DOHH2 (cell line): Measurements from ENCODE around the gene SLC25A18.

Source experiments
- H3F3A ChIP-seq: fragments of 200-600 bp; sonication (generic), shearing (Covaris generic); 2 replicates; pipeline ENCODE4 v1.6.0; 2016; ENCODE audit warnings: antibody characterized with exemption, mild to moderate bottlenecking; ENCODE audit not compliant: control insufficient read depth, insufficient read depth
- H3K27ac ChIP-seq: fragments of 200-600 bp; sonication (generic); 2 replicates; pipeline ENCODE4 v1.5.1; 2014; ENCODE audit warnings: low read depth, mild to moderate bottlenecking, low read length, moderate library complexity
- H3K27me3 ChIP-seq: fragments of 200-600 bp; sonication (generic); 2 replicates; pipeline ENCODE4 v1.6.1; 2014; ENCODE audit warnings: mild to moderate bottlenecking, low read length, mixed read lengths; ENCODE audit not compliant: control insufficient read depth
- H3K36me3 ChIP-seq: fragments of 200-600 bp; sonication (generic); 2 replicates; pipeline ENCODE4 v1.6.1; 2014; ENCODE audit warnings: mild to moderate bottlenecking, low read length, moderate library complexity, mixed read lengths; ENCODE audit not compliant: control insufficient read depth
- H3K4me1 ChIP-seq: fragments of 200-600 bp; sonication (generic); 2 replicates; pipeline ENCODE4 v1.6.1; 2014; ENCODE audit warnings: mild to moderate bottlenecking, low read length, mixed read lengths; ENCODE audit not compliant: control insufficient read depth
- H3K4me2 ChIP-seq: fragments of 200-600 bp; sonication (generic); 2 replicates; pipeline ENCODE4 v1.6.0; 2014; ENCODE audit warnings: mild to moderate bottlenecking, low read length, moderate library complexity
- H3K4me3 ChIP-seq: fragments of 200-600 bp; sonication (generic); 2 replicates; pipeline ENCODE4 v1.5.1; 2014; ENCODE audit warnings: mild to moderate bottlenecking, low read length, mixed read lengths
- H3K79me2 ChIP-seq: fragments of 200-600 bp; sonication (generic); 2 replicates; pipeline ENCODE4 v1.6.1; 2014; ENCODE audit warnings: mild to moderate bottlenecking, low read length, mixed read lengths; ENCODE audit not compliant: control insufficient read depth
- H3K9me2 ChIP-seq: fragments of 200-600 bp; sonication (generic); replicated peaks from 2 replicates; pipeline ENCODE4 v1.6.1; 2014; ENCODE audit warnings: mild to moderate bottlenecking, low read length, mixed read lengths; ENCODE audit not compliant: control insufficient read depth
- H3K9me3 ChIP-seq: fragments of 200-600 bp; sonication (generic); 2 replicates; pipeline ENCODE4 v1.6.1; 2014; ENCODE audit warnings: antibody characterized with exemption, low read length, mixed read lengths; ENCODE audit not compliant: control insufficient read depth, insufficient read depth
- H4K20me1 ChIP-seq: fragments of 200-600 bp; sonication (generic); 2 replicates; pipeline ENCODE4 v1.6.0; 2014; ENCODE audit warnings: low read depth, mild to moderate bottlenecking, antibody characterized with exemption, low read length, moderate library complexity; ENCODE audit not compliant: control insufficient read depth, insufficient read depth
- EZH2phosphoT487 ChIP-seq: fragments of 200-600 bp; sonication (generic); IDR thresholded peaks from 2 replicates; pipeline ENCODE4 v1.6.1; 2017; ENCODE audit warnings: borderline replicate concordance, mild to moderate bottlenecking, antibody characterized with exemption, low read length, moderate library complexity, mixed read lengths
- TF ChIP-seq, protein P1 (sequence below): fragments of 200-600 bp; sonication (generic); IDR thresholded peaks from one replicate; pipeline ENCODE4 v1.5.1; 2014; ENCODE audit warnings: antibody characterized with exemption, mild to moderate bottlenecking, low read depth, low read length; ENCODE audit not compliant: poor library complexity, severe bottlenecking

The SLC25A18 gene

GRCh38 chr22:17542452-17542851 is 20.8 kb upstream of the SLC25A18 start:
- Histone ChIP-seq H3K36me3 (peaks cover 26% of the 10 kb centered on the region), H3K4me1 (peaks cover 4% of the 10 kb centered on the region; the same call in 1 of the 2 replicates), H3K4me2 (no peak overlapping the region), H4K20me1 (no peaks in the 10 kb centered on the region), H3K27me3 (no peaks in the 10 kb centered on the region), H3K9me3 (no peaks in the 10 kb centered on the region), H3K27ac (no peak overlapping the region), H3K4me3 (no peak overlapping the region), H3F3A (no peaks in the 10 kb centered on the region), H3K9me2 (no peaks in the 10 kb centered on the region), H3K79me2 (no peaks in the 10 kb centered on the region)
- TF ChIP-seq, protein P1, sequence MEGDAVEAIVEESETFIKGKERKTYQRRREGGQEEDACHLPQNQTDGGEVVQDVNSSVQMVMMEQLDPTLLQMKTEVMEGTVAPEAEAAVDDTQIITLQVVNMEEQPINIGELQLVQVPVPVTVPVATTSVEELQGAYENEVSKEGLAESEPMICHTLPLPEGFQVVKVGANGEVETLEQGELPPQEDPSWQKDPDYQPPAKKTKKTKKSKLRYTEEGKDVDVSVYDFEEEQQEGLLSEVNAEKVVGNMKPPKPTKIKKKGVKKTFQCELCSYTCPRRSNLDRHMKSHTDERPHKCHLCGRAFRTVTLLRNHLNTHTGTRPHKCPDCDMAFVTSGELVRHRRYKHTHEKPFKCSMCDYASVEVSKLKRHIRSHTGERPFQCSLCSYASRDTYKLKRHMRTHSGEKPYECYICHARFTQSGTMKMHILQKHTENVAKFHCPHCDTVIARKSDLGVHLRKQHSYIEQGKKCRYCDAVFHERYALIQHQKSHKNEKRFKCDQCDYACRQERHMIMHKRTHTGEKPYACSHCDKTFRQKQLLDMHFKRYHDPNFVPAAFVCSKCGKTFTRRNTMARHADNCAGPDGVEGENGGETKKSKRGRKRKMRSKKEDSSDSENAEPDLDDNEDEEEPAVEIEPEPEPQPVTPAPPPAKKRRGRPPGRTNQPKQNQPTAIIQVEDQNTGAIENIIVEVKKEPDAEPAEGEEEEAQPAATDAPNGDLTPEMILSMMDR = no peak
- no peak for TF ChIP-seq EZH2phosphoT487

DNA sequence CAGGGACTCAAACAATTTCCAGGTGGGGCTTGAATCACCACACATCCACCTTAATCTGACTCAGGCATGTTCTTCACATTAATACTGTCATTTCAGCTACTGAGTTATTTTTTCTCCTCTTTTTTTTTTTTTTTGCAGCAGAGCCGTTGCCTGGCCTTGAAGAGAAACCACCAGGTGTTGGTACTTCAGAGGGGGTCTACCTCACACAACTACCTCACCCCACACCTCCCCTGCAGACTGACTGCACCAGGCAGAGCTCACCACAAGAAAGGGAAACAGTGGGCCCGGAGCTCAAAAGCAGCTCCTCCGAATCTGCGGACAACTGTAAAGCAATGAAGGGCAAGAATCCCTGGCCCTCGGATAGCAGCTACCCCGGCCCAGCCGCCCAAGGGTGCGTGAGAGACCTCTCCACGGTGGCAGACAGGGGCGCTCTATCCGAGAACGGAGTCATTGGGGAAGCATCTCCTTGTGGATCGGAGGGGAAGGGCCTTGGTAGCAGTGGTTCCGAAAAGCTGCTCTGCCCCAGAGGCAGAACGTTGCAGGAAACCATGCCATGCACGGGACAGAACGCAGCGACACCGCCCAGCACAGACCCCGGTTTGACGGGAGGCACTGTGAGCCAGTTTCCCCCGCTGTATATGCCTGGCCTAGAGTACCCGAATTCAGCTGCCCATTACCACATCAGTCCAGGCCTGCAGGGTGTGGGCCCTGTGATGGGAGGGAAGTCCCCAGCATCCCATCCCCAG is 15.1 kb upstream of the SLC25A18 start:
- no peaks in the 10 kb centered on the region for H3K9me2 ChIP-seq
- no peaks in the 10 kb centered on the region for H3K9me3 ChIP-seq
- H4K20me1 ChIP-seq = no peaks in the 10 kb centered on the region
- no peaks in the 10 kb centered on the region for H3K27me3 ChIP-seq
- peaks cover 34% of the 10 kb centered on the region for H3K36me3 ChIP-seq
- no peaks in the 10 kb centered on the region for H3F3A ChIP-seq
- H3K4me3 ChIP-seq = no peak overlapping the region
- no peak overlapping the region for H3K27ac ChIP-seq
- H3K79me2 ChIP-seq = no peaks in the 10 kb centered on the region
- no peak overlapping the region for H3K4me2 ChIP-seq
- TF ChIP-seq EZH2phosphoT487 = no peak
- TF ChIP-seq, protein P1 = no peak
- H3K4me1 ChIP-seq = no peaks in the 10 kb centered on the region

DNA sequence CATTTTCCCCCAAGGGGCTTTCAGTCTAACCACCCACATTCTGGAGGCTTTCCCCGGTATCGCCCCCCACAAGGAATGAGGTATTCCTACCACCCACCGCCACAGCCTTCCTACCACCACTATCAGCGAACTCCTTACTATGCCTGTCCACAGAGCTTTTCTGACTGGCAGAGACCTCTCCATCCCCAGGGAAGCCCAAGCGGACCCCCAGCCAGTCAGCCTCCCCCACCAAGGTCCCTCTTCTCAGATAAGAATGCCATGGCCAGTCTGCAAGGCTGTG is 14.6 kb upstream of the SLC25A18 start:
- H3K27me3 ChIP-seq = no peaks in the 10 kb centered on the region

More for the DNA sequence above, 14.6 kb upstream of the SLC25A18 start:
- Histone ChIP-seq H3K79me2 (no peaks in the 10 kb centered on the region), H3K9me3 (no peaks in the 10 kb centered on the region), H3K4me1 (no peaks in the 10 kb centered on the region), H3K4me2 (no peak overlapping the region), H4K20me1 (no peaks in the 10 kb centered on the region), H3F3A (no peaks in the 10 kb centered on the region), H3K36me3 (peaks cover 38% of the 10 kb centered on the region), H3K27ac (no peak overlapping the region), H3K9me2 (no peaks in the 10 kb centered on the region), H3K4me3 (no peak overlapping the region)
- no peak for TF ChIP-seq EZH2phosphoT487
- TF ChIP-seq, protein P1 = no peak
